SIG-M5 (cell line): ENCODE measurements around the gene ZNF280B.

Experiments used
- DNase-seq: peaks from one replicate; lab custom pipeline; 2025; lab: John Stamatoyannopoulos, UW

The ZNF280B gene

GRCh38 chr22:22508274-22509176, at the start of gene ZNF280B:
ZNF280B (minus strand) TSS chr22:22508742; CDS start chr22:22489398, 19,344 bp downstream.
- DNase-seq, result peak; percentile 8

DNA sequence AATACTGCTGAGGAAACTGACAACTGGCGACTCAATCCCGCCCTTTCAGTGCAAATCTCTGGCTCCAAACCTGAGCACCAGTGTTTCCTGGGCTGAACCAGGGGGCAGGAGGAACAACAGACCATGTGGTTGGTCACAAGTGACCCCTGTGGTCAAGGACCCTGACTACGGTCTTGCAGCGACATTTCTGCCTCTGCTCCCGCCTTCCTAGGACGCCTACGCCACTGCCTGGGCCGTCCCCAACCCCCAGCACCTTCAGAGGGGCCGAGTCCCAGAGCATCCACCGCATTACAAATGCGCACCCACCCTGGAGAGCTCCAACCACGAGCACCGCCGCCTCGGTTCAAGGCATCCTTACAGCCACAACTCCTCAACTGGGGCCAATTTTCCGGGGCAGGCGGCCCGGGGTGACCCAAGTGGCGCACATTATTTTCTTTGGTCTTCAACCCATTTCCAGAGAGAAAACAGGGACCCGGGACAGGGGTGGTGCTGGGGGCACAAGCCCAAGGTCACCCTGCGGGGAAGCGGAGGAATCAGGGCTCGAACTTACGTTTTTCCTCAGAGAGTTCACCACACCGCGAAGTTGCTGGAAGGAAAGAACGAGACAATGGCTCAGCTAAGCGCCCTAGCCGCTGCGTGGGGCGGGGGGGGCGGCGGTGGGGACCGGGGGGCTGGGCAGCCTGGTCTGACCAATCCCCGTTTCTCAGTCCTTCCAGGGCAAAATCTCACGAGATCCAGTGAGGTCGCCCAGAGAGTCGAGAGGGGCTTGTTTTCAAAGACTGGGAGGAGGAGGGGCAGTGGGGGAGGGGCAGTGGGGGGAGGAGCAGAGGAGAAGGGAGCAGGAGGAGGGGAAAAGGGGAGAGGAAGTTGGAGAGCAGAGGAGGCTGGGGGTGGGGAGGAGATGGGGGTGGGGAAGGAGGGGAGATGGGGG, 48.7 kb upstream of the ZNF280B start:
- no peak for DNase-seq

DNA sequence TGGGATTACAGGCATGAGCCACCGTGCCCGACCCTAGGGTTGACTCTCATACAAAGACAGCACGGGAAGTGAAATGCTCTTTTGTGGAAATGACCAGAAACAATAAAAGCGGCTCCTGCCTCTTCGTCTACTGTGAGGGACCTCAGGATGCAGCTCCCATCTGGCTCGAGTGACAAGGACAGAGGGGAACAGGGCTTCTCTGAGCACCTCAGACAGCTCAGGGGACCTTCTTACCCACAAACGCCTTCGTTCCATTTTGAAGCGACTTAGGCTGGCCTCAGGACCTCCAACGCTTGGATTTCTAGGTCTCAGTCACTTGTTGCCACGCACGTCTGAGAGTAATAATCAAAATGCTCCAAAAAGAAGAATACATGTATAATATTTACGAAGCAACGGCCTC, 48.0 kb upstream of the ZNF280B start:
- no peak for DNase-seq

DNA sequence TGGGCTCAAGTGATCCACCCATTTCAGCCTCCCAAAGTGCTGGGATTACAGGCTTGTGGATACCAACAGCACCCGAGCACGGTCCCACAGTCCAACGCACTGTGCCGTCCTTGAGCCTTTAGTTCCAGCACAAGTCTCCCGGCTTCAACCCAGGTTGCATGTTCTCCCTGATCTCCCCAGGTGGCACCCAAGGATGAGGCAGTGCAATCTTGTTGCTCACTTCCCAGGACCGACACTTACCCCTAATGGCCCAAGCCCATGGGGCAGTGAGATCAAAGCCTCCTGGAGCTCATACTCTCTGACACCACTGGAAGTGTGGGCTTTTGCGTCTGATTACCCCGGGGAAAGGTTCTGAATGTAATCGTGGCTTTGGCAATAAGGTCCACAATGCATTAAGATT, 47.1 kb upstream of the ZNF280B start:
- DNase-seq, result no peak

- DNase-seq, result no peak
These were observed 46.2 kb upstream of the ZNF280B start for GRCh38 chr22:22554587-22555284.

DNA sequence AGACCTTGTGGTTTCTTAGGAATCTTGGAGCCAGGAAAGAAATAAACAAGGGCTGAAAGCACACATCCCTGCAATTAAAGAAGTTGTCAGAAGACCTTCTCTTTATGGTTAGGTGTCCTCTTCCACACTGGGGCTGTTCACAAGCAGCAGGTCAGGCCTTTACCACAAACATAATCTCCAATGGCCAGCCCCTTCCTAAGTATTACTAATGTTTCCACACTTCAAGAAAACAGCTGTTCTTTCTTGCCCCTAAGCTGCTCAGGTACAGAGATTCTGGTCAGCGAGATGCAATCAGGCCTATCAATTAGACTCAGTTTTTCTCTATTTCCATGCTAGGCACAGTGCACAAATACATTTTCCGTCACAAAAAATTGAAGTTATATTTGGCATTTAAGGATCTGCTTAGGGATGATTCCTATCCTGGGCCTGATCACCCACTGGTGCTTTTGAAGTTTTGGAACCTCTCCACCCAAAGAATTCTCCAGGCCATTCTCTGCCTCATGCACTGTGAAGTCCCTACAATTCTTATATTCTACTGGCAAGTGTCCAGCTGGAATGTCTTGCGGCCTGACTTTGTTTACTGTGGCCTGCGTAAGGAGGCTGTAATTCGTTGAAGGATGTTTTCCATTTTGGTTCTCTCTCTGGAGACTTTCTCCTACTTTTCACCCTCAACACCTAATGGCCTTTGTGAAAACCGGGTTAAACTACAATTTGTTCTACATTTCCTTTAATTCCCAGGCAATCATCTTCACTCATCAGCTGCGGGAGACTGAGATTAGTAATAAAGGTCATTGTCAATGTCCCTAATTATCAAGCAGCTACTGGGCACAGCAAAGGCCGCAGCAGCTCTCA, 45.4 kb upstream of the ZNF280B start:
- no peak for DNase-seq

GRCh38 chr22:22553141-22553540, 44.6 kb upstream of the ZNF280B start:
- no peak for DNase-seq

- no peak for DNase-seq
These were observed 44.1 kb upstream of the ZNF280B start for GRCh38 chr22:22552630-22553029.

GRCh38 chr22:22550789-22551434, 42.4 kb upstream of the ZNF280B start:
- DNase-seq, result no peak

- DNase-seq, result no peak
These were observed 40.4 kb upstream of the ZNF280B start for GRCh38 chr22:22548910-22549309.

DNA sequence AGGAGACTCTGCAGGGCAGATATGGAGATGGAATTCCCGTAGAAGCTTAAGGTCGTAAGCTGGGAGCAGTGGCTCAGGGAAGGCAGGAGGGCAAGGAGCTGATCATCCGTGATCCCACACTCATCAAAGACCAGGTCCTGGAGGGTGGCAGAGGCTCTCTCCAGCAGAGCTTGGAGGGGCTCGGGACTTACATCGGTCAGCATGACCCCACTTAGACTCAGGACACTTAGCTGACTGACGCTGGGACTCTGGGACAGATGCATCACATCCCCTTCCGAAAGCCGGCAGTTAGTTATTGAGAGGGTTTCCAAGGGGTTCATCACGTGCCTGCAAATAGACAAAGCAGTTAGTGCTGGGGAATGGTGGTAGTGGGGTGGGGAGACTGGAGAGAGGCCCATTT, 39.8 kb upstream of the ZNF280B start:
- DNase-seq, result no peak

GRCh38 chr22:22547692-22548300, 39.3 kb upstream of the ZNF280B start:
- no peak for DNase-seq

DNA sequence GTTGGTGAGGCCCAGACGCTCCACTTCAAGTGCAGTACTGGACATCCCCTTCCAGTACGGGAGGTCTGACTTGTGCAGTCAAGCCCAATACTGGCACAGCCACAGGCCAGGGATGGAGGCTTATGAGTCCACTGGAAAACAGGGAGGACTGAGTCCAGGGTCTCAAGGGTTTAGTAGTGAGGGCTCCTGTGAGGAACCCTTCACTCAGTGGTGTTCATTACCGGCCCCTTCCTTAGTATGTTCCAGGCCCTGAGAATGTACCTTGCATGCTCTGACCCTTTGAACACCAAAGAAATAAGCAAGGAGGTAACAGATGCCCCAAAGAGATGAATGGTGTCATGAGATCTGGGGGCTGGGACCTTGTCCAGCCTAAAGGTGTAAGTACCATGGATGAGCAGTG, 38.7 kb upstream of the ZNF280B start:
- DNase-seq, result no peak

DNA sequence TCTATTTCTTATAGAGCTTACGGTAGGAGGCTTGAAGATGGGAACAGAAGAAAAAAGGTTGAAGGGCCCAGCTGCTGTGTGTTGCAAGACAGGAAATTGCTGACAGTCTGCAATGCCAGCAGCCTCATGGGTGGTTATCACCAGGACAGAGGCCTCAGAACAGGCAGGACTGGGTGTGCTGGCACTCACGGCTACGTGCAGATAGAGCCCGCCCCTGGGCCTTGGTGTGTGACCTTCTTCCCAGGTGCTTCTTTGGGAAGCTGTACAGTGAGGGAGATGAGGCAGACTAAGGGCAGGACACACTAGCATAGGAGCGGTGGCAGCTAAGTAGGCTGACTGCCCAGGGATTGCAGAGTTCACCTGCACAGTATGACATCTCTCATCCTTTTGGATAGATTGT, 37.9 kb upstream of the ZNF280B start:
- peak; percentile 35 for DNase-seq

DNA sequence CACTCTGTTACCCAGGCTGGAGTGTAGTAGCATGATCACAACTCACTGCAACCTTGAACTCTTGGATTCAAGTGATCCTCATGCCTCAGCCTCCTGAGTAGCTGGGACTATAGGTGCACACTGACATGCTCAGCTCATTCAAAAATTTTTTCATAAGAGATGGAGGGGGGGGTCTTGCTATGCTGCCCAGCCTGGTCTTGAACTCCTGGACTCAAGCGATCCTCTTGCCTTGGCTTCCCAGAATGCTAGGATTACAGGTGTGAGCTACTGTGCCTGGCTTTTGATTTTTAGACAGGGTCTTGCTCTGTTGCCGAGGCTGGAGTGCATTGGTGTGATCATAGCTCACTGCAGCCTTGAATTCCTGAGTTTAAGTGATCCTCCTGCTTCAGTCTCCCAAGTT, 36.5 kb upstream of the ZNF280B start:
- no peak for DNase-seq

- no peak for DNase-seq
These were observed 29.9 kb upstream of the ZNF280B start for GRCh38 chr22:22538226-22538989.

DNA sequence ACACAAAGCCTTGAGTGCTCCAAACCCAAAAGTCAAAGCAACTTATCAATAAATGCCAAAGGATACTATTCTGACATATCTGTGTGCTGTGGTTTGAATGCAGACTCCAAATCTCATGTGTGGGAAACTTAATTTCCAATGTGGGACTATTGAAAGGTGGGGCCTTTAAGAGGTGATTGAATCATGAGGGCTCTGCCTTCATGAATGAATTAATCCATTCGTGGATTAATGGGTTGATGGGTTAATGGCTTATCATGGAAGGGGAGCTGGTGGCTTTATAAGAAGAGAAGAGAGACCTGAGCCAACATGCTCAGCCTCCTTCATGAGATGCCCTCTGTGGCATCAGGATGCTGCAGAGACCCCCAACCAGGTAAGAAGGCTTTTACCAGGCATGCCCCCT, 28.4 kb upstream of the ZNF280B start:
- DNase-seq, result no peak

- no peak for DNase-seq
These were observed 28.0 kb upstream of the ZNF280B start for GRCh38 chr22:22536515-22536914.

DNA sequence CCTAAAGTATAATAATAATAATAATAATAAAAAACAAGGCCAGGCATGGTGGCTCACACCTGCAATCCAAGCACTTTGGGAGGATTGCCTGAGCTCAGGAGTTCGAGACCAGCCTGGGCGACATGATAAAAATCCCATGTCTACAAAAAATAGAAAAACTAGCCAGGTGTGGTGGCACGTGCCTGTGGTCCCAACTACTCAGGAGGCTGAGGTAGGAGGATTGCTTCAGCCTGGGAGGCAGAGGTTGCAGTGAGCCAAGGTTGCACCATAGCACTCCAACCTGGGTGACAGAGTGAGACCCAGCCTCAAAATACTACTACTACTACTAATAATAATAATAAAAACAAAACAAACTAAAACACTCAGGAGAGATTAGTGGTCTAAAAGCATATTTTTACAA, 27.1 kb upstream of the ZNF280B start:
- DNase-seq, result no peak
